Spleen (tissue), 11 donors: ENCODE results near the gene MAP3K14. TPM values are rescaled to one million over a fixed set of nuclear protein-coding genes. Genes with fewer than 3 reads are reported as not detected.

Source experiments
- DNase-seq: peaks from one replicate; pipeline ENCODE4 v3.0.0-alpha.2; 2020
- H3K27ac ChIP-seq, 8 donors: fragments of 200-600 bp; sonication (generic) in 7 of 8; 1 replicate in 4 of 8; 2 replicates in 4 of 8; pipeline versions ENCODE4 v1.5.0 to v1.8.0; 2016 to 2021; ENCODE audit warnings: inconsistent platforms in 4 of 8, mild to moderate bottlenecking in 4 of 8, moderate library complexity in 1 of 8
- H3K27me3 ChIP-seq, 7 donors: fragments of 200-600 bp; sonication (generic) in 6 of 7; replicated peaks in 1 of 7; 1 replicate in 4 of 7; 2 replicates in 3 of 7; pipeline versions ENCODE4 v1.5.0 to v1.8.0; 2016 to 2021; ENCODE audit warnings: inconsistent platforms in 3 of 7, mild to moderate bottlenecking in 1 of 7
- H3K36me3 ChIP-seq, 6 donors: fragments of 200-600 bp; sonication (generic) in 5 of 6; 1 replicate in 4 of 6; 2 replicates in 2 of 6; pipeline versions ENCODE4 v1.5.0 to v1.8.0; 2016 to 2021; ENCODE audit warnings: inconsistent platforms in 2 of 6
- H3K4me1 ChIP-seq, 6 donors: fragments of 200-600 bp; sonication (generic) in 5 of 6; 1 replicate in 3 of 6; 2 replicates in 3 of 6; pipeline versions ENCODE4 v1.5.0 to v1.8.0; 2016 to 2021; ENCODE audit warnings: inconsistent platforms in 3 of 6
- H3K4me3 ChIP-seq, 8 donors: fragments of 200-600 bp; sonication (generic) in 7 of 8; 1 replicate in 4 of 8; 2 replicates in 4 of 8; pipeline versions ENCODE4 v1.5.0 to v1.8.0; 2016 to 2021; ENCODE audit warnings: inconsistent platforms in 4 of 8, mild to moderate bottlenecking in 4 of 8, moderate library complexity in 2 of 8
- H3K9me3 ChIP-seq, 8 donors: fragments of 200-600 bp; sonication (generic) in 7 of 8; 1 replicate in 4 of 8; 2 replicates in 4 of 8; pipeline versions ENCODE4 v1.5.0 to v1.8.0; 2016 to 2021; ENCODE audit warnings: inconsistent platforms in 4 of 8
- POLR2A ChIP-seq, 3 donors: fragments of 450-650 bp; IDR thresholded peaks; one replicate each; pipeline ENCODE4 v1.5.1; 2017; ENCODE audit warnings: antibody characterized with exemption in 3 of 3, mild to moderate bottlenecking in 1 of 3
- POLR2AphosphoS5 ChIP-seq, 3 donors: sonication (generic); formaldehyde crosslinking; IDR thresholded peaks; one replicate each; pipeline ENCODE4 v1.5.1; 2017; ENCODE audit warnings: antibody characterized with exemption in 3 of 3
- WGBS, 5 donors: extraction: QIAGEN DNeasy Blood & Tissue Kit in 3 of 5; methylation state at CpG; one replicate each; pipeline versions ENCODE4 v1.1.5 to v1.1.7; 2013 to 2018; 5-methylcytosine and 5-hydroxymethylcytosine counted together
- intact Hi-C: fragments of 100-400 bp; cut with DNase I; formaldehyde crosslinking; loops from one replicate; pipeline ENCODE4 v1.15.0; 2023; ENCODE audit warnings: low total_unique reads
- polyA plus RNA-seq, 3 donors: library from polyadenylated mRNA; stranded (reverse); fragments of 200-250 nt; gene quantifications; one replicate each; pipeline ENCODE4 v1.2.1, GENCODE V29; 2013
- total RNA-seq, 7 donors: library from RNA; depleted of rRNA in 3 of 7; stranded (reverse); fragments of >200 nt in 3 of 7; fragmentation: NEBNext Ultra II Directional in 4 of 7; extraction: Animal tissue kit (Norgen Biotek cat#: 25700) in 4 of 7; gene quantifications; one replicate each; pipeline versions ENCODE4 v1.1.0 to v1.2.1, GENCODE V29; 2016 to 2021
- TF ChIP-seq, protein P1 (sequence below), 11 experiments: fragments of 200-600 bp in 7 of 11; fragments of 450-650 bp in 4 of 11; sonication (generic) in 4 of 11; IDR thresholded peaks in 8 of 11; conservative IDR thresholded peaks in 3 of 11; 1 replicate in 7 of 11; 2 replicates in 4 of 11; pipeline versions ENCODE4 v1.4.0 to v1.8.0; 2016 to 2021; ENCODE audit warnings: antibody characterized with exemption in 11 of 11, inconsistent platforms in 4 of 11, mild to moderate bottlenecking in 1 of 11
- donor health status: healthy with polysubstance abuse.
- donor health status: DM: no; HTN: no; CAD: no; lungs with moderate emphysema.
- donor health status: DM: no; HTN: no; CAD: no.
- donor health status: Bipolar disorder and iron deficiency.
- donor health status: healthy.
- donor health status: DM: no; HTN: no; CAD: no.
- donor health status: DM: yes; HTN: yes; CAD: no.

MAP3K14 gene
- total and polyA plus RNA-seq, 10 donors: 17.3 to 36.3 (median 28.0) TPM

DNA sequence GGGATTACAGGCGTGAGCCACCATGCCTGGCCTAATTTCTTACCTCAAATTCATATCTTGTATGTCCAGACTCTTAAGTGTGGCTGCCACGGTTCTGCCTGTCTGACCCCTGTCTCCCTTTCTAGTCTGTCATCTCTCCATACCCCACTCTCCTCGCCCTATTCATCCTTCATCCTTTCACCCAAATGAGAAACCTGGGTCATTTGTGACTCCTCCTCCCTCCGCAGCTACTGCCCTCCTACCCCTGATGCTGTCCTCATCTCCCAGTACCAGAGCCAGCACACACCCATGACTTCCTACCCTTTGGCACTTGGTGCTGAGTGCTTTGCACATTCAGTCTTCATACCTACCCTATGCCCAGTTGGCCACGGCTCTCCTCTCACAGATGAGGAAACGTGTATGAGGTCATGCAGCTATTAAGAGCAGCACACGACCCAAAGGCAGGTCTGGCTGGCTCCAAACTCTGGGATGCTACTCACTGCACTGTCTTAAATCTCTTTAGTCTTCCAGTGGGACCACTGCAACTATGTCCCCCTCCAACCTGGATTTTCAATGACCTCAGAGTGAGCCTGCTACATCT, 56.5 kb downstream of the MAP3K14 start:
- no peak overlapping the region for H3K27ac ChIP-seq
- WGBS, 5 donors: 83 to 88% (median 85%) methylated on average over 7 of the region's 7 CpGs
- intact Hi-C loops: no loop called here
- H3K4me3 ChIP-seq: no peak overlapping the region
- no peak for DNase-seq
- H3K27me3 ChIP-seq: no peaks in the 10 kb centered on the region
- H3K36me3 ChIP-seq: peaks cover 0 to 27% (median 19%) of the 10 kb centered on the region in 6 donors
- TF ChIP-seq POLR2AphosphoS5 (IDR thresholded peaks at IDR 0.05) (no peak), POLR2A (IDR thresholded peaks at IDR 0.05) (no peak)
- TF ChIP-seq, protein P1, sequence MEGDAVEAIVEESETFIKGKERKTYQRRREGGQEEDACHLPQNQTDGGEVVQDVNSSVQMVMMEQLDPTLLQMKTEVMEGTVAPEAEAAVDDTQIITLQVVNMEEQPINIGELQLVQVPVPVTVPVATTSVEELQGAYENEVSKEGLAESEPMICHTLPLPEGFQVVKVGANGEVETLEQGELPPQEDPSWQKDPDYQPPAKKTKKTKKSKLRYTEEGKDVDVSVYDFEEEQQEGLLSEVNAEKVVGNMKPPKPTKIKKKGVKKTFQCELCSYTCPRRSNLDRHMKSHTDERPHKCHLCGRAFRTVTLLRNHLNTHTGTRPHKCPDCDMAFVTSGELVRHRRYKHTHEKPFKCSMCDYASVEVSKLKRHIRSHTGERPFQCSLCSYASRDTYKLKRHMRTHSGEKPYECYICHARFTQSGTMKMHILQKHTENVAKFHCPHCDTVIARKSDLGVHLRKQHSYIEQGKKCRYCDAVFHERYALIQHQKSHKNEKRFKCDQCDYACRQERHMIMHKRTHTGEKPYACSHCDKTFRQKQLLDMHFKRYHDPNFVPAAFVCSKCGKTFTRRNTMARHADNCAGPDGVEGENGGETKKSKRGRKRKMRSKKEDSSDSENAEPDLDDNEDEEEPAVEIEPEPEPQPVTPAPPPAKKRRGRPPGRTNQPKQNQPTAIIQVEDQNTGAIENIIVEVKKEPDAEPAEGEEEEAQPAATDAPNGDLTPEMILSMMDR (IDR thresholded peaks at IDR 0.05 in 8 of 11, conservative IDR thresholded peaks at IDR 0.05 in 3 of 11): no peak
- H3K9me3 ChIP-seq: no peaks in the 10 kb centered on the region
- peaks cover 0 to 46% (median 26%) of the 10 kb centered on the region in 6 donors for H3K4me1 ChIP-seq

DNA sequence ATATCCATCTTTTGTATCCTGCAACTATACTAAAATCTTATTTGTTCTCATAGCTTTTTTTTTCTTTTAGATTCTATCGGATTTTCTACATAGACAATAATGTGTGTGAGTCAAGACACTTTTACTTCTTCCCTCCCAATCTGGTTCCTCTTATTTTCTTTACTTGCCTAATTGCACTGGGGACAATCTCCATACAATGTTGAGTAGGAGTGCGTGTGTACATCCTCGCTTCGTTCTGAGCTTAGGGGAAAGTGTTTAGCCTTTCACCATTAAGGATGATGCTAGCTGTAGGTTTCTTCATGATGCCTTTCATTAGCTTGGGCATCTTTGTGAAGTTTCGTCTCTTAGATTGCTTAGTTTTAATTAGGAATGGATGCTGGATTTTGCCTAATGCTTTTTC, 57.8 kb downstream of the MAP3K14 start:
- Histone ChIP-seq H3K4me3 (no peak overlapping the region), H3K4me1 (peaks cover 0 to 46% (median 26%) of the 10 kb centered on the region in 6 donors), H3K36me3 (peaks cover 0 to 14% (median 6%) of the 10 kb centered on the region in 6 donors), H3K27ac (no peak overlapping the region), H3K27me3 (no peaks in the 10 kb centered on the region), H3K9me3 (no peaks in the 10 kb centered on the region)
- 45 to 71% (median 46%) methylated on average over 5 of the region's 5 CpGs for WGBS, 5 donors
- DNase-seq: no peak
- intact Hi-C loops: no loop called here
- TF ChIP-seq, protein P1 (IDR thresholded peaks at IDR 0.05 in 8 of 11, conservative IDR thresholded peaks at IDR 0.05 in 3 of 11): no peak
- TF ChIP-seq POLR2AphosphoS5 (IDR thresholded peaks at IDR 0.05) (no peak), POLR2A (IDR thresholded peaks at IDR 0.05) (no peak)

DNA sequence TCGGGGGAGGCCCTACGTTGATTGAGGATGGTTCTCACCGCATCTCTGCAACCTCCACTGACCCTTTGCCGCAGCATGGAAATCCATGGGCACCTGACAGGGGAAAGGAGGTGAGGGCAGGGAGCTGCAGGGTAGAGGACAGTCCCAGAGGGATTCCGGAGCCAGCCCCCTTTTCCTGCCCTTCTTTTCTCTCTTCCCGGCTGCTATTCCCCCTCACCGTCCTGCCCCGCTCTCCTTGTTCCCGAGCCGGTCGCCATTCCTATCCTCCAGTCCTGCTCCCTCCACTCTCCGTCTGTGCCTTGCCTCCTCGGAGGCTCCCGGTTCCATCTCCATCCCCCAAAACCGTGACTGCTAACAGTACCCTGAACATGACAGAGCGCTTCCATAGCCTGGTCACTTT, 59.7 kb downstream of the MAP3K14 start:
- Histone ChIP-seq H3K4me1 (peaks cover 0 to 39% (median 15%) of the 10 kb centered on the region in 6 donors), H3K36me3 (no peaks in the 10 kb centered on the region), H3K9me3 (no peaks in the 10 kb centered on the region), H3K27ac (no peak overlapping the region), H3K27me3 (no peaks in the 10 kb centered on the region), H3K4me3 (no peak overlapping the region)
- intact Hi-C loops: no loop called here
- TF ChIP-seq POLR2AphosphoS5 (IDR thresholded peaks at IDR 0.05) (no peak), POLR2A (IDR thresholded peaks at IDR 0.05) (no peak)
- TF ChIP-seq, protein P1 (IDR thresholded peaks at IDR 0.05 in 8 of 11, conservative IDR thresholded peaks at IDR 0.05 in 3 of 11): no peak
- WGBS, 5 donors: 79 to 91% (median 86%) methylated on average over 16 of the region's 16 CpGs
- DNase-seq: no peak

DNA sequence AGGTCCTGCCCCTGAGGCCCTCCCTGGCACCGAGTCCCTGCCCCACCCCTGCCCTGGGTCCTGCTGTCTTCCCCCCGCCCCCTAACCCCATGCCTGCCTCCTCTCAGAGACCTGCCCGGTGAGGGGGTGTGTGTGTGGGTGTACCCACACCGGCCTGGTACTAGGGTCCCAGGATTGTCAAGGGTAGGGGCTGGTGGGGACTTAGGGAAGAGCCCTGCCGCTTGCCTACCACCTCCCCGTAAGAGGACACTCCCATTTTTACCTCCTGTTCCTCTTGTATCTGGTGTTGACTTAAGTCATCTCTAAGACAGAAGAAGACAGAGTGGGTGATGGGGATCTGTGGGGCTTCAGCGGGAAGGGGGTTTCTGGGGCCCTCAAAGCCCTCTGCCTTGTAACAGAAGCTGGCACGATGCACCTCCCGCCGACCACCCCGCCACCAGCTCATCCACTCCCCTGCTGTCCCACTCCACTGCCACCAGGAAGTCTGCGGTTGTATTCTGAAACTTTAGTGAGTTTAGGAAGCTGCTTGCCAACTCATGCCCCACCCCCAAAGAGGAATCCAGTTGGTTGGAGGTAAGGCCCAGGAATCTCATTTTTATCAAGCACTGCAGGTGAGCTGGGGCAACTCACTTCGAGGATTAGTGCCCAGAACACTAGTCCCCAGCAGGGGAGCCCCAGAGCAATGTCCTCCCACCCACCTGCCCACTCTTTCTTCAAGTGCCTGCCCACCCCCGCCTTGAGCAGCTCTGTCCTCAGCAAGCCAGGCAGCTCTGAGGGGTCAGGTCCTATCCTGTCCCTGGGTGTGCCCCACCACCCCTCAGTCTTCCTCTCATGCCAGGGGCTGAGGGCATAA, 60.5 kb downstream of the MAP3K14 start:
- peak overlapping the region in 2 of 8 donors; percentile 2 to 73 for H3K27ac ChIP-seq
- WGBS, 5 donors: 56 to 79% (median 79%) methylated on average over 10 to 14 of the region's 14 CpGs
- no peaks in the 10 kb centered on the region for H3K9me3 ChIP-seq
- H3K4me1 ChIP-seq: peaks cover 0 to 36% (median 7%) of the 10 kb centered on the region in 6 donors
- H3K36me3 ChIP-seq: peaks cover 0 to under 1% (median 0%) of the 10 kb centered on the region in 6 donors
- intact Hi-C loops: no loop called here
- H3K4me3 ChIP-seq: no peak overlapping the region
- no peak for DNase-seq
- TF ChIP-seq, protein P1 (IDR thresholded peaks at IDR 0.05 in 8 of 11, conservative IDR thresholded peaks at IDR 0.05 in 3 of 11): peak in 1 of 11 experiments; percentile 17
- TF ChIP-seq POLR2AphosphoS5 (IDR thresholded peaks at IDR 0.05) (no peak), POLR2A (IDR thresholded peaks at IDR 0.05) (no peak)
- H3K27me3 ChIP-seq: no peaks in the 10 kb centered on the region
